ENCODE results near the gene NDOR1. TPM values are rescaled to one million over a fixed set of nuclear protein-coding genes. Genes with fewer than 3 reads are reported as not detected.

NDOR1 gene
- total and polyA plus RNA-seq, 2 experiments from 2014 or later, result 8.5 to 12.4 TPM

DNA sequence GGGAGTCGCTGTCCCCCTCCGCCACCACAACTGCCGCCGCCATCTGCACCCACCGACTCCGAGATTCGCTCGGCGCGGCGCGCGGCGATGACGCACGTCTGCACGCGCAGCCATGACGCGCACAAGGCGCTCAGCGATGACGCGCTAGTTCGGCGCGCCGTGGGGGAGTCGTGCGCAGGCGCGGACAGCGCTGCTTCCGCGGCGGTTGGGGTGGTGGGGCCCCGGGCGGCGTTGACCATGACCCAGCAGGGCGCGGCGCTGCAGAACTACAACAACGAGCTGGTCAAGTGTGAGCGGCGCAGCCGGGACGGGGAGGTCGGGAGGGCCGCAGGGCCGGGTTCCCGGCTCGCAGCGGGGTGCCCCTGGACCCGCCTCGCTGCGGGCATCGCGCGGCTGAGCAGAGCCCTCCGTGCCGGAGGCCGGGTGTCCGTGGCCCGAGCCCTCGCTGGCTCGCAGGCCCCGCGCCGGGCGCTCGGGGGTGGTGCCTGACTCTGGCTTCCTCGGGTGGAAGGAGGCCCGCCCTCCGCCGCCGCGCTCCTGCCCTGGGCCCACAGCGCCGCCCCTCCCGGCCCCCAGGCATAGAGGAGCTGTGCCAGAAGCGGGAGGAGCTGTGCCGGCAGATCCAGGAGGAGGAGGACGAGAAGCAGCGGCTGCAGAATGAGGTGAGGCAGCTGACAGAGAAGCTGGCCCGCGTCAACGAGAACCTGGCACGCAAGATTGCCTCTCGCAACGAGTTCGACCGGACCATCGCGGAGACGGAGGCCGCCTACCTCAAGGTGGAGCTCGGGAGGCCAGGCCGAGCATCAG, 16.8 kb upstream of the NDOR1 start, which contains the start of the genes ANAPC2 and SSNA1:
Gene ANAPC2 (minus strand): TSS at position 71 of the 807 bp plus-strand sequence. CDS start 28 bp downstream, at position 43.
Gene SSNA1 (plus strand): TSS at position 187 of the 807 bp plus-strand sequence. CDS start 51 bp downstream, at position 238.
- in situ Hi-C loops (cut with MboI), result no loop called here
- H4K20me1 ChIP-seq (ENCODE audit: insufficient read depth), result no peaks in the 10 kb centered on the region

DNA sequence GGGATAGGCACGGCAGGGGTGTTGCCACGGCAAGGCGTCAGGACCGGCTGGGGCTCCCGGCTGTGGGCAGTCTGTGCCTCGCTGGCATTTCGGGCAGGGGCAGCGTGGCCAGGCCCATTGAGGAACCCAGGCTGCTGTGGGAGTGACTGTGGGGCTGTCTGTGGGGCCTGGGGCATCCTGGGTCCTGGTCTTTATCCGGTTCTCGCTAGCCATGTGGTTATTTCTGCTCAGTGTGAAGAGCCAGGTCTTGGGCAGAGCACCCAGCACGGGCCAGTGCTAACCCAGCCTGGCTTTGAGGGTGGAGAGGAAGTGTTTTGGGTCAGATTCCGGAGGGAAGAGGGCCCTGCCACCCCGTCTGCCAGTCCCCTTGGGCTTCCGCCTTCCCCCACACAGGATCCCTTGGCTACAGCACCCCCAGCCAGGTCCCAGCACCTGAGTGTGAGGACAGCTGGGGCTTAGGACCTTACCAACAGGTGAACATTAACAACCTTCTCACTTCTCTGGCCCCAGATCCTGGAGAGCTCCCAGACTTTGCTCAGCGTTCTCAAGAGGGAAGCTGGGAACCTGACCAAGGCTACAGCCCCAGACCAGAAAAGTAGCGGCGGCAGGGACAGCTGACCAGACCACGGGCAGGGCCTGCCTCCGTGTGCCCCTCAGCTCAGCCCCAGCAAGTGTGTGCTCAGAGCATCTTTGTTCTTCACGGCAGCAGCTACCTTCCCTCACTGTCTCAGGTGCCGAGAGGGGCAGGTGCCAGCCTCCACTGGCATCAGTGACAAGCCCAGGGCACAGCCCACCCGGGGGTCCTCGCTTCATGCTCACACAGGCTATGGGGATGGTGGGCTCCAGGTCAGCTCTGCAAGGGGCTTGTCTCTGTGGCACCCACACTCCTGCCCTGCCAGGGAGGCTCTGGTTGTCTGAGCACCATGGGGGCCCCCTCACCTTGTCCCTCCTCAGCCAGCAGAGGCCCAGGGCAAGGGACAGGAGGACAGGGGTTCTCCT, 15.9 kb upstream of the NDOR1 start:
- Histone ChIP-seq H3K4me3 (peak overlapping the region; percentile 83), H3K4me1 (ENCODE audit: insufficient read depth) (peaks cover 16% of the 10 kb centered on the region), H3K36me3 (ENCODE audit: low read depth) (no peaks in the 10 kb centered on the region), H3K4me2 (ENCODE audit: unreplicated experiment) (peak overlapping the region; percentile 93), H3K27me3 (replicated peaks; ENCODE audit: insufficient read depth) (no peaks in the 10 kb centered on the region), H3K9me3 (ENCODE audit: low read depth) (no peaks in the 10 kb centered on the region), H2AFZ (peak overlapping the region; percentile 20; the same call in 1 of the 2 replicates), H3F3A (ENCODE audit: insufficient read depth) (peaks cover 10% of the 10 kb centered on the region), H3K9me2 (ENCODE audit: insufficient read depth) (no peaks in the 10 kb centered on the region), H3K9ac (peak overlapping the region; percentile 93), H3K79me2 (ENCODE audit: insufficient read depth) (peaks cover 83% of the 10 kb centered on the region), H4K20me1 (ENCODE audit: insufficient read depth) (no peaks in the 10 kb centered on the region), H3K27ac (peak overlapping the region; percentile 93)
- DNase-seq, result peak; percentile 15
- 31 to 37% methylated on average over 20 to 23 of the region's 23 CpGs for WGBS, 2 experiments (ENCODE audit: low coverage in 1 of 2, low lambda C conversion rate in 2 of 2, missing lambda C conversion rate in 2 of 2)
- in situ Hi-C loops (cut with MboI), result no loop called here
- TF ChIP-seq EZH2phosphoT487 (IDR thresholded peaks at IDR 0.05; ENCODE audit: insufficient read depth, low read depth) (no peak), EZH2 (IDR thresholded peaks at IDR 0.05; ENCODE audit: insufficient read depth, poor library complexity, severe bottlenecking) (no peak)

More for the DNA sequence above, 16.8 kb upstream of the NDOR1 start, which contains the start of the genes ANAPC2 and SSNA1:
- Histone ChIP-seq H3K9me3 (ENCODE audit: low read depth) (no peaks in the 10 kb centered on the region), H2AFZ (peak within 1 kb of the TSS; percentile 69), H3K36me3 (ENCODE audit: low read depth) (no peaks in the 10 kb centered on the region), H3K27ac (peak within 1 kb of the TSS; percentile 93), H3K9ac (peak within 1 kb of the TSS; percentile 93), H3K4me1 (ENCODE audit: insufficient read depth) (peaks cover 16% of the 10 kb centered on the region), H3K9me2 (ENCODE audit: insufficient read depth) (no peaks in the 10 kb centered on the region), H3K4me3 (peak within 1 kb of the TSS; percentile 83), H3K79me2 (ENCODE audit: insufficient read depth) (peaks cover 74% of the 10 kb centered on the region), H3K27me3 (replicated peaks; ENCODE audit: insufficient read depth) (no peaks in the 10 kb centered on the region), H3F3A (ENCODE audit: insufficient read depth) (peaks cover 10% of the 10 kb centered on the region), H3K4me2 (ENCODE audit: unreplicated experiment) (peak within 1 kb of the TSS; percentile 93)
- no peak for TF ChIP-seq EZH2 (IDR thresholded peaks at IDR 0.05; ENCODE audit: insufficient read depth, poor library complexity, severe bottlenecking)
- 0 to 1% methylated on average over 80 to 97 of the region's 98 CpGs for WGBS, 2 experiments (ENCODE audit: low coverage in 1 of 2, low lambda C conversion rate in 2 of 2, missing lambda C conversion rate in 2 of 2)
- peak; percentile 95 for DNase-seq

DNA sequence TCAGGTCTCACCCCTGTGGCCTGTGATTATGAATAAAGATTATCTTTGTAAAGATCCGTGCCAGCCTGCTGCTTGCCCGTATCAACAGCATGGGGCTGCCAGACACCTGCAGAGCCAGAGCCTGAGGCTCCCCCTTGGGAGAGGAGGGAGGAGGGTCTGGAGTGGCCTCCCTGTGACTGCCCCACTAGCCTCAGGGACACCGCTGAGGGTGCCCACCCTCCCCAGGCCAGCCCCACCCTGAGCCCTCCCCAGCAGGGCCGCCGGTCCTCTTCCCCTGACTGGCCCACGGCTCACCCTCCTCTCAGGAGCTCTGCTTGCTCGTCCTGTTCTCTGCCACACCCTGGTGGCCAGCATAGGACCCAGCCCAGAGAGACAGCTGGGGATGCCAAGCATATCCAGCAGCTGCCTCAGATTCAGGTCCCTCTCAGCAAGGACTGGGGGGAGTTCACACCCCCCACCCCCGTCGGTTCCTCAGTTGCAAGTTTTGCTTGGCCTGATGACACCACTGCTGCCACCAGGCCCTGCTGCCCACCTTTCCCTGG, 15.1 kb upstream of the NDOR1 start:
- H3K4me1 ChIP-seq (ENCODE audit: insufficient read depth), result peaks cover 16% of the 10 kb centered on the region
- H3K4me3 ChIP-seq, result no peak overlapping the region; the same call in 1 of the 2 replicates
- peaks cover 87% of the 10 kb centered on the region for H3K79me2 ChIP-seq (ENCODE audit: insufficient read depth)
- in situ Hi-C loops (cut with MboI), result no loop called here
- 67 to 74% methylated on average over 7 to 8 of the region's 9 CpGs for WGBS, 2 experiments (ENCODE audit: low coverage in 1 of 2, low lambda C conversion rate in 2 of 2, missing lambda C conversion rate in 2 of 2)
- DNase-seq, result no peak
- H3K9me3 ChIP-seq (ENCODE audit: low read depth), result no peaks in the 10 kb centered on the region
- H3K4me2 ChIP-seq (ENCODE audit: unreplicated experiment), result peak overlapping the region; percentile 93
- H3K27me3 ChIP-seq (replicated peaks; ENCODE audit: insufficient read depth), result no peaks in the 10 kb centered on the region
- no peaks in the 10 kb centered on the region for H3K9me2 ChIP-seq (ENCODE audit: insufficient read depth)
- peaks cover 10% of the 10 kb centered on the region for H3F3A ChIP-seq (ENCODE audit: insufficient read depth)
- peak overlapping the region; percentile 93 for H3K9ac ChIP-seq
- peak overlapping the region; percentile 93 for H3K27ac ChIP-seq
- no peak overlapping the region for H2AFZ ChIP-seq
- H3K36me3 ChIP-seq (ENCODE audit: low read depth), result no peaks in the 10 kb centered on the region
- TF ChIP-seq EZH2phosphoT487 (IDR thresholded peaks at IDR 0.05; ENCODE audit: insufficient read depth, low read depth) (no peak), EZH2 (IDR thresholded peaks at IDR 0.05; ENCODE audit: insufficient read depth, poor library complexity, severe bottlenecking) (no peak)
- no peaks in the 10 kb centered on the region for H4K20me1 ChIP-seq (ENCODE audit: insufficient read depth)

DNA sequence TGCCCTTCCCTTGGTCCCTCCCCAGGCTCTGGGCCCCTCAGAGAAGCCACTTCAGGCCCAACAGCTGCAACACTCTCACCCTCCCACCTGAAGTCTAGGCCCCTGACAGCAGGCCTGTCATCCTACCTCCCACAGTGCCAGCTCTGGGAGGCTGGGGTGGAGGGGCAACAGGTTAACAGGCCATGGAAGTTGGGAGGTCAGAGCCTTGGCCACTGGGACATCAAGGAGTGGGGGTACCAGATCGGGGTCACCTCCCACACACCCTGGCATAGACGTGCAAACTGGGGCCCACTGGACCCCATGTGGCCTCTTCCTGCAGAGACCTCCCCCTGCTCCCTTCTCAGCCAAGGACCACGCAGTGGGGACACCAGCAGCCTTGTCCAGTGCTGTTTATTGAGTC, 14.3 kb upstream of the NDOR1 start:
- H3K9ac ChIP-seq, result no peak overlapping the region
- H3K4me1 ChIP-seq (ENCODE audit: insufficient read depth), result peaks cover 16% of the 10 kb centered on the region
- no peak overlapping the region for H3K4me2 ChIP-seq (ENCODE audit: unreplicated experiment)
- H3K36me3 ChIP-seq (ENCODE audit: low read depth), result no peaks in the 10 kb centered on the region
- no peaks in the 10 kb centered on the region for H4K20me1 ChIP-seq (ENCODE audit: insufficient read depth)
- no peak for TF ChIP-seq EZH2phosphoT487 (IDR thresholded peaks at IDR 0.05; ENCODE audit: insufficient read depth, low read depth)
- TF ChIP-seq EZH2 (IDR thresholded peaks at IDR 0.05; ENCODE audit: insufficient read depth, poor library complexity, severe bottlenecking), result no peak
- in situ Hi-C loops (cut with MboI), result no loop called here
- H3K79me2 ChIP-seq (ENCODE audit: insufficient read depth), result peaks cover 83% of the 10 kb centered on the region
- 51 to 56% methylated on average over 3 of the region's 3 CpGs for WGBS, 2 experiments (ENCODE audit: low coverage in 1 of 2, low lambda C conversion rate in 2 of 2, missing lambda C conversion rate in 2 of 2)
- H3K27ac ChIP-seq, result no peak overlapping the region
- no peaks in the 10 kb centered on the region for H3K9me2 ChIP-seq (ENCODE audit: insufficient read depth)
- peaks cover 10% of the 10 kb centered on the region for H3F3A ChIP-seq (ENCODE audit: insufficient read depth)
- DNase-seq, result no peak
- no peak overlapping the region for H2AFZ ChIP-seq
- H3K27me3 ChIP-seq (replicated peaks; ENCODE audit: insufficient read depth), result no peaks in the 10 kb centered on the region
- no peaks in the 10 kb centered on the region for H3K9me3 ChIP-seq (ENCODE audit: low read depth)
- no peak overlapping the region for H3K4me3 ChIP-seq

Measured in GM23248 (cell line).